Activated CD8-positive, alpha-beta T cell treated with anti-CD3 and anti-CD28 coated beads for 36 hours (primary cell): ENCODE results near the gene HECTD4. TPM values are rescaled to one million over a fixed set of nuclear protein-coding genes. Genes with fewer than 3 reads are reported as not detected.
A peak's percentile ranks its signal among the peaks of the same experiment; 100 is the strongest.

Experiments
- ATAC-seq: fragments of 200-7000 bp; cut with Tn5 transposase; one replicate; pipeline ENCODE4 v1.10.0; 2021; ENCODE audit warnings: mild to moderate bottlenecking, moderate library complexity
- CTCF ChIA-PET: fragments of 350-600 bp; sonication (Branson Sonifier 250); formaldehyde crosslinking; loops from one replicate; lab custom pipeline; 2021; ENCODE audit warnings: antibody characterized with exemption; lab: Charles Lee
- POLR2A ChIA-PET: fragments of 350-600 bp; sonication (Branson Sonifier 250); formaldehyde crosslinking; loops from one replicate; lab custom pipeline; 2021; ENCODE audit warnings: antibody characterized with exemption; lab: Charles Lee
- DNase-seq: peaks from one replicate; pipeline ENCODE4 v3.0.0-alpha.2; 2020
- H3K27ac Mint-ChIP-seq: one replicate; pipeline ENCODE4 v1.8.0; 2021; ENCODE audit warnings: mild to moderate bottlenecking, mixed read lengths
- H3K27me3 Mint-ChIP-seq: one replicate; pipeline ENCODE4 v1.8.0; 2021; ENCODE audit warnings: mixed read lengths
- H3K36me3 Mint-ChIP-seq: one replicate; pipeline ENCODE4 v1.8.0; 2021; ENCODE audit warnings: low read depth, mixed read lengths
- H3K4me1 Mint-ChIP-seq: one replicate; pipeline ENCODE4 v1.8.0; 2021; ENCODE audit warnings: low read depth, mixed read lengths
- H3K4me3 Mint-ChIP-seq: one replicate; pipeline ENCODE4 v1.8.0; 2021; ENCODE audit warnings: mild to moderate bottlenecking, moderate library complexity, mixed read lengths
- H3K9me3 Mint-ChIP-seq: one replicate; pipeline ENCODE4 v1.8.0; 2021; ENCODE audit warnings: mixed read lengths
- CTCF ChIP-seq: fragments of 200-600 bp; IDR thresholded peaks from one replicate; pipeline ENCODE4 v1.8.0; 2022; ENCODE audit warnings: antibody characterized with exemption, mild to moderate bottlenecking
- intact Hi-C: fragments of 100-400 bp; cut with micrococcal nuclease; formaldehyde crosslinking; loops from one replicate; pipeline ENCODE4 v1.10.0; 2022
- total RNA-seq, 2 experiments: library from RNA; stranded (reverse); gene quantifications; one replicate each; pipeline ENCODE4 v1.2.3, GENCODE V29; 2021

HECTD4 gene
- total RNA-seq, 2 experiments from 2014 or later: 18.2 to 22.6 TPM

GRCh38 chr12:112170376-112170775, 211.9 kb downstream of the HECTD4 start:
- intact Hi-C loops: no loop called here
- POLR2A ChIA-PET: no interaction called here
- peak overlapping the region; percentile 30 for H3K27ac Mint-ChIP-seq
- H3K27me3 Mint-ChIP-seq: no peaks in the 10 kb centered on the region
- no peak overlapping the region for H3K4me3 Mint-ChIP-seq
- CTCF ChIA-PET: interaction anchor here (0.7 to 1.4 kb wide), 3 partner anchors 12 to 601 kb away, joined by 3 read pairs; no protein-coding TSS in a partner anchor
- H3K36me3 Mint-ChIP-seq: no peaks in the 10 kb centered on the region
- no peaks in the 10 kb centered on the region for H3K9me3 Mint-ChIP-seq
- peak; percentile 59 for TF ChIP-seq CTCF
- DNase-seq (peak; percentile 54), ATAC-seq (peak; percentile 74)
- no peaks in the 10 kb centered on the region for H3K4me1 Mint-ChIP-seq

GRCh38 chr12:112169966-112170365, 212.3 kb downstream of the HECTD4 start:
- ATAC-seq: no peak
- no peak for DNase-seq
- Mint-ChIP-seq H3K4me1 (no peaks in the 10 kb centered on the region), H3K4me3 (no peak overlapping the region), H3K9me3 (no peaks in the 10 kb centered on the region), H3K36me3 (no peaks in the 10 kb centered on the region), H3K27me3 (no peaks in the 10 kb centered on the region), H3K27ac (peak overlapping the region; percentile 30)
- no peak for TF ChIP-seq CTCF
- intact Hi-C loops: no loop called here
- CTCF ChIA-PET: interaction anchor here (0.6 to 1.4 kb wide), 4 partner anchors 22 to 600 kb away, joined by 3 read pairs; no protein-coding TSS in a partner anchor
- POLR2A ChIA-PET: no interaction called here

- Mint-ChIP-seq H3K27ac (no peak overlapping the region), H3K27me3 (no peaks in the 10 kb centered on the region), H3K9me3 (no peaks in the 10 kb centered on the region), H3K4me3 (no peak overlapping the region), H3K36me3 (no peaks in the 10 kb centered on the region), H3K4me1 (no peaks in the 10 kb centered on the region)
- ATAC-seq (no peak), DNase-seq (no peak)
- no peak for TF ChIP-seq CTCF
- CTCF ChIA-PET: interaction anchor here (0.6 to 1.4 kb wide), 4 partner anchors 21 to 600 kb away, joined by 3 read pairs; no protein-coding TSS in a partner anchor
- intact Hi-C loops: no loop called here
- POLR2A ChIA-PET: no interaction called here
Measured at GRCh38 chr12:112169161-112169872, 212.9 kb downstream of the HECTD4 start.

- POLR2A ChIA-PET: no interaction called here
- TF ChIP-seq CTCF: no peak
- Mint-ChIP-seq H3K36me3 (no peaks in the 10 kb centered on the region), H3K27ac (no peak overlapping the region), H3K27me3 (no peaks in the 10 kb centered on the region), H3K9me3 (no peaks in the 10 kb centered on the region), H3K4me3 (no peak overlapping the region), H3K4me1 (no peaks in the 10 kb centered on the region)
- CTCF ChIA-PET: no interaction called here
- ATAC-seq: no peak
- intact Hi-C loops: no loop called here
- DNase-seq: no peak
Measured at GRCh38 chr12:112168561-112168971, 213.7 kb downstream of the HECTD4 start.
